HEK293 (cell line): ENCODE data around the gene KLHDC7B.

Experiments used
- CTCF ChIA-PET: fragments of 350-600 bp; formaldehyde crosslinking; extraction: SDS; loops from one replicate; lab custom pipeline; 2021; ENCODE audit warnings: antibody characterized with exemption; lab: Yijun Ruan, JAX
- POLR2A ChIA-PET: fragments of 300-600 bp; formaldehyde crosslinking; extraction: SDS; loops from one replicate; lab custom pipeline; 2020; ENCODE audit warnings: antibody characterized with exemption, inconsistent platforms; lab: Yijun Ruan, JAX
- H3K27ac ChIP-seq: fragments of 200-500 bp; sonication (Bioruptor generic); 2 replicates; pipeline ENCODE4 v1.5.1; 2014; ENCODE audit warnings: low read depth, low read length, control low read depth, inconsistent platforms; ENCODE audit errors: extremely low read depth
- H3K36me3 ChIP-seq, 2 experiments: fragments of 200-500 bp in 1 of 2; sonication (Bioruptor generic) in 1 of 2; 1 replicate in 1 of 2; 2 replicates in 1 of 2; pipeline ENCODE4 v1.5.1; 2014 to 2017; ENCODE audit warnings: inconsistent platforms in 2 of 2, low read length in 2 of 2; ENCODE audit not compliant: control insufficient read depth in 2 of 2, insufficient read depth in 1 of 2
- H3K4me1 ChIP-seq: fragments of 200-500 bp; sonication (Bioruptor generic); 2 replicates; pipeline ENCODE4 v1.5.1; 2014; ENCODE audit warnings: mild to moderate bottlenecking, low read length, inconsistent platforms; ENCODE audit not compliant: control insufficient read depth, insufficient read depth
- H3K4me3 ChIP-seq: 2 replicates; pipeline ENCODE4 v1.5.1; 2011; ENCODE audit warnings: low read depth, mild to moderate bottlenecking, control low read depth, low read length, moderate library complexity
- H3K9me3 ChIP-seq: fragments of 200-500 bp; sonication (Bioruptor generic); 2 replicates; pipeline ENCODE4 v1.5.1; 2014; ENCODE audit warnings: low read depth, low read length, inconsistent platforms; ENCODE audit not compliant: control insufficient read depth, insufficient read depth
- GLI2 ChIP-seq: fragments of 450-650 bp; formaldehyde crosslinking; IDR thresholded peaks from 2 replicates; pipeline ENCODE4; 2017; ENCODE audit warnings: missing biosample characterization, missing genetic modification characterization, low read depth, borderline replicate concordance
- MZF1 ChIP-seq: fragments of 450-650 bp; formaldehyde crosslinking; IDR thresholded peaks from 2 replicates; pipeline ENCODE4 v1.5.1; 2017; ENCODE audit warnings: missing biosample characterization, missing genetic modification characterization, borderline replicate concordance
- PATZ1 ChIP-seq: fragments of 450-650 bp; formaldehyde crosslinking; IDR thresholded peaks from 2 replicates; pipeline ENCODE4 v1.5.1; 2016; ENCODE audit warnings: missing biosample characterization, missing genetic modification characterization
- SCRT1 ChIP-seq: fragments of 450-650 bp; formaldehyde crosslinking; IDR thresholded peaks from 2 replicates; pipeline ENCODE4 v1.5.1; 2016; ENCODE audit warnings: missing biosample characterization, missing genetic modification characterization, borderline replicate concordance
- TCF7L2 ChIP-seq: IDR thresholded peaks from 2 replicates; pipeline ENCODE4 v1.6.1; 2011; ENCODE audit warnings: low read depth, mild to moderate bottlenecking, inconsistent platforms, low read length, moderate library complexity, borderline replicate concordance
- ZNF175 ChIP-seq: fragments of 450-650 bp; formaldehyde crosslinking; IDR thresholded peaks from 2 replicates; pipeline ENCODE4 v1.5.1; 2016; ENCODE audit warnings: missing biosample characterization, missing genetic modification characterization
- ZNF18 ChIP-seq: fragments of 450-650 bp; formaldehyde crosslinking; IDR thresholded peaks from 2 replicates; pipeline ENCODE4 v1.5.1; 2016; ENCODE audit warnings: missing biosample characterization, missing genetic modification characterization
- ZNF2 ChIP-seq: fragments of 450-650 bp; formaldehyde crosslinking; IDR thresholded peaks from 2 replicates; pipeline ENCODE4 v1.5.1; 2016; ENCODE audit warnings: missing biosample characterization, missing genetic modification characterization
- ZNF324 ChIP-seq: fragments of 450-650 bp; formaldehyde crosslinking; IDR thresholded peaks from 2 replicates; pipeline ENCODE4 v1.5.1; 2016; ENCODE audit warnings: missing biosample characterization, missing genetic modification characterization
- ZNF350 ChIP-seq: fragments of 450-650 bp; formaldehyde crosslinking; IDR thresholded peaks from 2 replicates; pipeline ENCODE4 v1.5.0; 2017; ENCODE audit warnings: missing biosample characterization, mild to moderate bottlenecking, missing genetic modification characterization
- ZNF37A ChIP-seq: fragments of 450-650 bp; IDR thresholded peaks from 2 replicates; pipeline ENCODE4 v1.5.1; 2018; ENCODE audit warnings: missing biosample characterization, missing genetic modification characterization
- ZNF48 ChIP-seq: fragments of 450-650 bp; formaldehyde crosslinking; IDR thresholded peaks from 2 replicates; pipeline ENCODE4 v1.5.1; 2016; ENCODE audit warnings: missing biosample characterization, missing genetic modification characterization
- ZNF488 ChIP-seq: fragments of 450-650 bp; formaldehyde crosslinking; IDR thresholded peaks from 2 replicates; pipeline ENCODE4 v1.5.1; 2016; ENCODE audit warnings: missing biosample characterization, missing genetic modification characterization
- ZNF501 ChIP-seq: fragments of 450-650 bp; formaldehyde crosslinking; IDR thresholded peaks from 2 replicates; pipeline ENCODE4 v1.5.1; 2016; ENCODE audit warnings: missing biosample characterization, missing genetic modification characterization
- ZNF514 ChIP-seq: fragments of 450-650 bp; formaldehyde crosslinking; IDR thresholded peaks from 2 replicates; pipeline ENCODE4 v1.5.1; 2016; ENCODE audit warnings: missing biosample characterization, missing genetic modification characterization
- ZNF521 ChIP-seq: fragments of 450-650 bp; formaldehyde crosslinking; IDR thresholded peaks from 2 replicates; pipeline ENCODE4 v1.5.1; 2017; ENCODE audit warnings: missing biosample characterization, mild to moderate bottlenecking, missing genetic modification characterization
- ZNF571 ChIP-seq: fragments of 450-650 bp; formaldehyde crosslinking; IDR thresholded peaks from 2 replicates; pipeline ENCODE4 v1.5.0; 2017; ENCODE audit warnings: missing biosample characterization, missing genetic modification characterization
- ZNF776 ChIP-seq: fragments of 450-650 bp; formaldehyde crosslinking; IDR thresholded peaks from 2 replicates; pipeline ENCODE4 v1.5.0; 2017; ENCODE audit warnings: missing biosample characterization, missing genetic modification characterization, borderline replicate concordance
- TF ChIP-seq, protein P1 (sequence below): fragments of 450-650 bp; formaldehyde crosslinking; IDR thresholded peaks from 2 replicates; pipeline ENCODE4 v1.5.1; 2016; ENCODE audit warnings: missing biosample characterization, missing genetic modification characterization
- TF ChIP-seq, protein P2 (sequence below): fragments of 450-650 bp; formaldehyde crosslinking; IDR thresholded peaks from 2 replicates; pipeline ENCODE4 v1.5.1; 2016; ENCODE audit warnings: missing biosample characterization, missing genetic modification characterization

The KLHDC7B gene

GRCh38 chr22:50536226-50536625 is 9.5 kb upstream of the KLHDC7B start (continued):
- TF ChIP-seq SCRT1 (tag by site-specific recombination), result no peak
- no peak for TF ChIP-seq ZNF521 (tag by site-specific recombination)
- no peak for TF ChIP-seq PATZ1
- TF ChIP-seq ZNF48 (tag by site-specific recombination), result no peak

GRCh38 chr22:50537765-50538164 is 7.9 kb upstream of the KLHDC7B start:
- CTCF ChIA-PET, result interaction anchor here (0.9 to 1.4 kb wide), 3 partner anchors 12 to 26 kb away, joined by 4 to 8 read pairs (median 4); partner anchors contain the start of gene SCO2
- TF ChIP-seq, protein P1, sequence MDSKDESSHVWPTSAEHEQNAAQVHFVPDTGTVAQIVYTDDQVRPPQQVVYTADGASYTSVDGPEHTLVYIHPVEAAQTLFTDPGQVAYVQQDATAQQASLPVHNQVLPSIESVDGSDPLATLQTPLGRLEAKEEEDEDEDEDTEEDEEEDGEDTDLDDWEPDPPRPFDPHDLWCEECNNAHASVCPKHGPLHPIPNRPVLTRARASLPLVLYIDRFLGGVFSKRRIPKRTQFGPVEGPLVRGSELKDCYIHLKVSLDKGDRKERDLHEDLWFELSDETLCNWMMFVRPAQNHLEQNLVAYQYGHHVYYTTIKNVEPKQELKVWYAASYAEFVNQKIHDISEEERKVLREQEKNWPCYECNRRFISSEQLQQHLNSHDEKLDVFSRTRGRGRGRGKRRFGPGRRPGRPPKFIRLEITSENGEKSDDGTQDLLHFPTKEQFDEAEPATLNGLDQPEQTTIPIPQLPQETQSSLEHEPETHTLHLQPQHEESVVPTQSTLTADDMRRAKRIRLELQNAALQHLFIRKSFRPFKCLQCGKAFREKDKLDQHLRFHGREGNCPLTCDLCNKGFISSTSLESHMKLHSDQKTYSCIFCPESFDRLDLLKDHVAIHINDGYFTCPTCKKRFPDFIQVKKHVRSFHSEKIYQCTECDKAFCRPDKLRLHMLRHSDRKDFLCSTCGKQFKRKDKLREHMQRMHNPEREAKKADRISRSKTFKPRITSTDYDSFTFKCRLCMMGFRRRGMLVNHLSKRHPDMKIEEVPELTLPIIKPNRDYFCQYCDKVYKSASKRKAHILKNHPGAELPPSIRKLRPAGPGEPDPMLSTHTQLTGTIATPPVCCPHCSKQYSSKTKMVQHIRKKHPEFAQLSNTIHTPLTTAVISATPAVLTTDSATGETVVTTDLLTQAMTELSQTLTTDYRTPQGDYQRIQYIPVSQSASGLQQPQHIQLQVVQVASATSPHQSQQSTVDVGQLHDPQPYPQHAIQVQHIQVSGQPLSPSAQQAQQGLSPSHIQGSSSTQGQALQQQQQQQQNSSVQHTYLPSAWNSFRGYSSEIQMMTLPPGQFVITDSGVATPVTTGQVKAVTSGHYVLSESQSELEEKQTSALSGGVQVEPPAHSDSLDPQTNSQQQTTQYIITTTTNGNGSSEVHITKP, result 0 out of 2 replicates have a peak, but pooled peaks have one; percentile 49
- TF ChIP-seq GLI2, result no peak
- H3K9me3 ChIP-seq, result no peaks in the 10 kb centered on the region
- no peak overlapping the region for H3K27ac ChIP-seq
- H3K4me3 ChIP-seq, result no peak overlapping the region
- H3K36me3 ChIP-seq, result no peaks in the 10 kb centered on the region
- POLR2A ChIA-PET, result interaction anchor here (1.5 kb wide), 1 partner anchor 12 kb away, joined by 5 read pairs; the partner anchor contains the start of gene SCO2
- H3K4me1 ChIP-seq, result peaks cover 8% of the 10 kb centered on the region; the same call in 1 of the 2 replicates

DNA sequence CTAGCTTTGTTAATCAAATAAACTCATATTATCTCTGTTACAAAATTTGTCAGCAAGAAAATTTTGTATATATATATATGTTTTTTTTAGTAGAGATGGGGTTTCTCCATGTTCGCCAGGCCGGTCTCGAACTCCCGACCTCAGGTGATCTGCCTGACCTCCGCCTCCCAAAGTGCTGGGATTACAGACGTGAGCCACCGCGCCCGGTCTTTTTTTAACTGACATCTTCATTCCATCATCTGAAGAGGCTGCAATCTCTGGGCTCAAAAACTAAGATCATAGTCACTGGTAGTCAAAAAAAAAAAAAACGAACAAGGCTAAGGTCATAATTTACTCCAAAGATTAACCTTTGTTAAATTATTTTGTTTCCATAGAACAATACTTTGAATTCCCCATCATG is 5.3 kb upstream of the KLHDC7B start:
- CTCF ChIA-PET, result interaction anchor here (0.8 to 1.8 kb wide), 4 partner anchors 15 to 23 kb away, joined by 3 to 11 read pairs (median 6); partner anchors contain the start of gene SCO2
- peaks cover 8% of the 10 kb centered on the region; the same call in 1 of the 2 replicates for H3K4me1 ChIP-seq
- H3K27ac ChIP-seq, result no peak overlapping the region
- no peaks in the 10 kb centered on the region for H3K9me3 ChIP-seq
- no peak overlapping the region for H3K4me3 ChIP-seq
- POLR2A ChIA-PET, result interaction anchor here (2.2 kb wide), 1 partner anchor 15 kb away, joined by 19 read pairs; the partner anchor contains the start of gene SCO2
- H3K36me3 ChIP-seq, result no peaks in the 10 kb centered on the region
- TF ChIP-seq ZNF2 (tag by site-specific recombination), result no peak
- TF ChIP-seq ZNF324, result no peak
- TF ChIP-seq, protein P2, sequence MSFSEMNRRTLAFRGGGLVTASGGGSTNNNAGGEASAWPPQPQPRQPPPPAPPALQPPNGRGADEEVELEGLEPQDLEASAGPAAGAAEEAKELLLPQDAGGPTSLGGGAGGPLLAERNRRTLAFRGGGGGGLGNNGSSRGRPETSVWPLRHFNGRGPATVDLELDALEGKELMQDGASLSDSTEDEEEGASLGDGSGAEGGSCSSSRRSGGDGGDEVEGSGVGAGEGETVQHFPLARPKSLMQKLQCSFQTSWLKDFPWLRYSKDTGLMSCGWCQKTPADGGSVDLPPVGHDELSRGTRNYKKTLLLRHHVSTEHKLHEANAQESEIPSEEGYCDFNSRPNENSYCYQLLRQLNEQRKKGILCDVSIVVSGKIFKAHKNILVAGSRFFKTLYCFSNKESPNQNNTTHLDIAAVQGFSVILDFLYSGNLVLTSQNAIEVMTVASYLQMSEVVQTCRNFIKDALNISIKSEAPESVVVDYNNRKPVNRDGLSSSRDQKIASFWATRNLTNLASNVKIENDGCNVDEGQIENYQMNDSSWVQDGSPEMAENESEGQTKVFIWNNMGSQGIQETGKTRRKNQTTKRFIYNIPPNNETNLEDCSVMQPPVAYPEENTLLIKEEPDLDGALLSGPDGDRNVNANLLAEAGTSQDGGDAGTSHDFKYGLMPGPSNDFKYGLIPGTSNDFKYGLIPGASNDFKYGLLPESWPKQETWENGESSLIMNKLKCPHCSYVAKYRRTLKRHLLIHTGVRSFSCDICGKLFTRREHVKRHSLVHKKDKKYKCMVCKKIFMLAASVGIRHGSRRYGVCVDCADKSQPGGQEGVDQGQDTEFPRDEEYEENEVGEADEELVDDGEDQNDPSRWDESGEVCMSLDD (tag by site-specific recombination), result no peak
- TF ChIP-seq ZNF488 (tag by site-specific recombination), result no peak
- TF ChIP-seq ZNF514 (tag by site-specific recombination), result no peak
- no peak for TF ChIP-seq TCF7L2
- TF ChIP-seq ZNF37A (tag by site-specific recombination), result no peak
- no peak for TF ChIP-seq ZNF350 (tag by site-specific recombination)
- TF ChIP-seq ZNF776 (tag by site-specific recombination), result no peak
- no peak for TF ChIP-seq ZNF571 (tag by site-specific recombination)
- TF ChIP-seq ZNF175, result no peak
- no peak for TF ChIP-seq ZNF18
- no peak for TF ChIP-seq ZNF501 (tag by site-specific recombination)
- TF ChIP-seq PATZ1, result no peak
- no peak for TF ChIP-seq MZF1 (tag by site-specific recombination)
